ENCODE results near the gene CPM.

DNA sequence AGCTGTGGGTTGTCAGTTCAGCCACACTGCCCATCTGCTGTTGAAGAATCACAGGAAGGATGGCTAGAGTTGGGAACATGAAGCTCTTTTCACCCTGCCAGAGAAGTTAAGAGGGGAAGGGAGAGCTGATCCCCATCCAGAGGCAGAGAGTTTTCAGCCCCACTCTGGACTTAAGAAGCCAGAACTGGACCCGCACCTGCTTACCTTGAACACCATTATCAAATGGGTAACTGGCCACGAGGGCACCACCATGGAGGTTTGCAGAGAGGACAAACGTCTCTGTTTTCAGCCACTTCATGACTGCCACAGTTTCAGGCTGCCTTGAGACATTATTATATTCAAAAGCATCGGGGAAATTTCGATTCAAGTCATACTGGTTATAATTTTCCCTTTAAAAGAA is 63.0 kb downstream of the CPM start:
- TF ChIP-seq, protein P1, sequence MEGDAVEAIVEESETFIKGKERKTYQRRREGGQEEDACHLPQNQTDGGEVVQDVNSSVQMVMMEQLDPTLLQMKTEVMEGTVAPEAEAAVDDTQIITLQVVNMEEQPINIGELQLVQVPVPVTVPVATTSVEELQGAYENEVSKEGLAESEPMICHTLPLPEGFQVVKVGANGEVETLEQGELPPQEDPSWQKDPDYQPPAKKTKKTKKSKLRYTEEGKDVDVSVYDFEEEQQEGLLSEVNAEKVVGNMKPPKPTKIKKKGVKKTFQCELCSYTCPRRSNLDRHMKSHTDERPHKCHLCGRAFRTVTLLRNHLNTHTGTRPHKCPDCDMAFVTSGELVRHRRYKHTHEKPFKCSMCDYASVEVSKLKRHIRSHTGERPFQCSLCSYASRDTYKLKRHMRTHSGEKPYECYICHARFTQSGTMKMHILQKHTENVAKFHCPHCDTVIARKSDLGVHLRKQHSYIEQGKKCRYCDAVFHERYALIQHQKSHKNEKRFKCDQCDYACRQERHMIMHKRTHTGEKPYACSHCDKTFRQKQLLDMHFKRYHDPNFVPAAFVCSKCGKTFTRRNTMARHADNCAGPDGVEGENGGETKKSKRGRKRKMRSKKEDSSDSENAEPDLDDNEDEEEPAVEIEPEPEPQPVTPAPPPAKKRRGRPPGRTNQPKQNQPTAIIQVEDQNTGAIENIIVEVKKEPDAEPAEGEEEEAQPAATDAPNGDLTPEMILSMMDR (IDR thresholded peaks at IDR 0.05; ENCODE audit: insufficient read depth, low read length, poor library complexity, severe bottlenecking) = no peak
- TF ChIP-seq EZH2phosphoT487 (conservative IDR thresholded peaks at IDR 0.05; ENCODE audit: low read length) = no peak

Data from SU-DHL-6 (cell line).